GM08714 (cell line): ENCODE data around the gene TPPP.
"Not testable (repeated sequence)": the region's sequence is repeated elsewhere in the genome, so short reads cannot be mapped to it uniquely, and the experiment has no call there.

Experiments
- H3K4me3 ChIP-seq: fragments of 200-500 bp; sonication (Bioruptor generic); 2 replicates; pipeline ENCODE4 v1.5.1; 2014; ENCODE audit warnings: mild to moderate bottlenecking, low read length, inconsistent platforms
- ZNF274 ChIP-seq: IDR thresholded peaks from 2 replicates; pipeline ENCODE4 v1.6.1; 2012; ENCODE audit warnings: mild to moderate bottlenecking, low read depth, low read length

TPPP gene

GRCh38 chr5:633501-633955 lies 59.6 kb downstream of the TPPP start:
- TF ChIP-seq ZNF274, result no peak

GRCh38 chr5:628351-629205 lies 64.6 kb downstream of the TPPP start:
- H3K4me3 ChIP-seq, result not testable (repeated sequence)

More at GRCh38 chr5:633501-633955, 59.6 kb downstream of the TPPP start:
- H3K4me3 ChIP-seq, result no peak overlapping the region

- no peak for TF ChIP-seq ZNF274
- H3K4me3 ChIP-seq, result no peak overlapping the region
Measured at GRCh38 chr5:627840-628239, 65.3 kb downstream of the TPPP start.

- TF ChIP-seq ZNF274, result no peak
- H3K4me3 ChIP-seq, result no peak overlapping the region
Measured at GRCh38 chr5:626850-627249, 66.3 kb downstream of the TPPP start.

- TF ChIP-seq ZNF274, result no peak
- no peak overlapping the region for H3K4me3 ChIP-seq
Measured at GRCh38 chr5:625516-625915, 67.6 kb downstream of the TPPP start.

GRCh38 chr5:624951-625230 lies 68.3 kb downstream of the TPPP start:
- H3K4me3 ChIP-seq, result no peak overlapping the region
- no peak for TF ChIP-seq ZNF274

- TF ChIP-seq ZNF274, result no peak
- H3K4me3 ChIP-seq, result no peak overlapping the region
Measured at GRCh38 chr5:624118-624950, 68.8 kb downstream of the TPPP start.

- no peak overlapping the region for H3K4me3 ChIP-seq
- no peak for TF ChIP-seq ZNF274
Measured at GRCh38 chr5:623531-623930, 69.6 kb downstream of the TPPP start.

- no peak overlapping the region for H3K4me3 ChIP-seq
- no peak for TF ChIP-seq ZNF274
Measured at GRCh38 chr5:622946-623522, 70.1 kb downstream of the TPPP start.

GRCh38 chr5:622359-622758 lies 70.8 kb downstream of the TPPP start:
- H3K4me3 ChIP-seq, result no peak overlapping the region
- TF ChIP-seq ZNF274, result no peak

GRCh38 chr5:621341-621761 lies 71.8 kb downstream of the TPPP start:
- no peak overlapping the region for H3K4me3 ChIP-seq
- TF ChIP-seq ZNF274, result no peak

GRCh38 chr5:620586-621180 lies 72.5 kb downstream of the TPPP start:
- TF ChIP-seq ZNF274, result no peak
- H3K4me3 ChIP-seq, result no peak overlapping the region

- TF ChIP-seq ZNF274, result no peak
- no peak overlapping the region for H3K4me3 ChIP-seq
Measured at GRCh38 chr5:620152-620551, 73.0 kb downstream of the TPPP start.

GRCh38 chr5:619444-619843 lies 73.7 kb downstream of the TPPP start:
- no peak overlapping the region for H3K4me3 ChIP-seq
- TF ChIP-seq ZNF274, result no peak
